GM10248 (cell line): Measurements from ENCODE around the gene GFER.
A peak's percentile ranks its signal among the peaks of the same experiment; 100 is the strongest.

ENCODE experiments used
- CTCF ChIA-PET: fragments of 300-600 bp; sonication (Branson Sonifier 250); formaldehyde crosslinking; extraction: SDS; loops from one replicate; lab custom pipeline; 2021; ENCODE audit warnings: antibody characterized with exemption; lab: Yijun Ruan, JAX
- POLR2A ChIA-PET: fragments of 350-650 bp; sonication (Branson Sonifier 250); formaldehyde crosslinking; extraction: SDS; loops from one replicate; lab custom pipeline; 2020; ENCODE audit warnings: antibody characterized with exemption; lab: Yijun Ruan, JAX
- DNase-seq: peaks from one replicate; pipeline ENCODE4 v3.0.0; 2012; ENCODE audit errors: extremely low spot score
- TF ChIP-seq, protein P1 (sequence below): IDR thresholded peaks from 2 replicates; pipeline ENCODE4 v1.5.1; 2012; ENCODE audit warnings: mild to moderate bottlenecking, low read depth; ENCODE audit errors: extremely low read depth, missing control alignments, control extremely low read depth

Gene GFER

DNA sequence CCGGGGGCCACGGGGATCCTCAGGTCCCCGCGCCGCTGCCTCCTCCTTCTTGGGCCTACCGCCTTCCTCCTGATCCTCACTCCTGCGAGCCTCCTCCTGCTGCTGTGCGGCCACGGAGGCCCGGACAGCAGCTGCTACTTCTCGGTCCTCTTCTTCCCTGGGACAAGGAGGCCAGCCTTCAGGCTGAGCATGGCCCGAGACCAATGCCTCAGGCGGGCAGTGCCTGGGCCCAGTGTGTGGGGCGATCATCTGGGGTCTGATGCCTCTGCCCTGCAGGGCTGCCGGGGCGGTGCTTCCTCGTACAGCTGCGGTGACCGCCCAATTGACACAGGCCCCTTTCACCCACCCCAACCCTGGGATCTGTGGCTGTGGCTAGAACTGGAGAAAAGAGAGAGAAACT is 17.0 kb downstream of the GFER start:
- ChIA-PET POLR2A (interaction anchor here (3.2 kb wide), 1 partner anchor 154 kb away, joined by 8 read pairs; the partner anchor contains the start of gene TRAF7), CTCF (interaction anchor here (1.3 to 6.2 kb wide), 3 partner anchors 8 to 140 kb away, joined by 3 to 63 read pairs (median 55); partner anchors contain the start of gene SYNGR3)
- TF ChIP-seq, protein P1, sequence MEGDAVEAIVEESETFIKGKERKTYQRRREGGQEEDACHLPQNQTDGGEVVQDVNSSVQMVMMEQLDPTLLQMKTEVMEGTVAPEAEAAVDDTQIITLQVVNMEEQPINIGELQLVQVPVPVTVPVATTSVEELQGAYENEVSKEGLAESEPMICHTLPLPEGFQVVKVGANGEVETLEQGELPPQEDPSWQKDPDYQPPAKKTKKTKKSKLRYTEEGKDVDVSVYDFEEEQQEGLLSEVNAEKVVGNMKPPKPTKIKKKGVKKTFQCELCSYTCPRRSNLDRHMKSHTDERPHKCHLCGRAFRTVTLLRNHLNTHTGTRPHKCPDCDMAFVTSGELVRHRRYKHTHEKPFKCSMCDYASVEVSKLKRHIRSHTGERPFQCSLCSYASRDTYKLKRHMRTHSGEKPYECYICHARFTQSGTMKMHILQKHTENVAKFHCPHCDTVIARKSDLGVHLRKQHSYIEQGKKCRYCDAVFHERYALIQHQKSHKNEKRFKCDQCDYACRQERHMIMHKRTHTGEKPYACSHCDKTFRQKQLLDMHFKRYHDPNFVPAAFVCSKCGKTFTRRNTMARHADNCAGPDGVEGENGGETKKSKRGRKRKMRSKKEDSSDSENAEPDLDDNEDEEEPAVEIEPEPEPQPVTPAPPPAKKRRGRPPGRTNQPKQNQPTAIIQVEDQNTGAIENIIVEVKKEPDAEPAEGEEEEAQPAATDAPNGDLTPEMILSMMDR: no peak
- no peak for DNase-seq

DNA sequence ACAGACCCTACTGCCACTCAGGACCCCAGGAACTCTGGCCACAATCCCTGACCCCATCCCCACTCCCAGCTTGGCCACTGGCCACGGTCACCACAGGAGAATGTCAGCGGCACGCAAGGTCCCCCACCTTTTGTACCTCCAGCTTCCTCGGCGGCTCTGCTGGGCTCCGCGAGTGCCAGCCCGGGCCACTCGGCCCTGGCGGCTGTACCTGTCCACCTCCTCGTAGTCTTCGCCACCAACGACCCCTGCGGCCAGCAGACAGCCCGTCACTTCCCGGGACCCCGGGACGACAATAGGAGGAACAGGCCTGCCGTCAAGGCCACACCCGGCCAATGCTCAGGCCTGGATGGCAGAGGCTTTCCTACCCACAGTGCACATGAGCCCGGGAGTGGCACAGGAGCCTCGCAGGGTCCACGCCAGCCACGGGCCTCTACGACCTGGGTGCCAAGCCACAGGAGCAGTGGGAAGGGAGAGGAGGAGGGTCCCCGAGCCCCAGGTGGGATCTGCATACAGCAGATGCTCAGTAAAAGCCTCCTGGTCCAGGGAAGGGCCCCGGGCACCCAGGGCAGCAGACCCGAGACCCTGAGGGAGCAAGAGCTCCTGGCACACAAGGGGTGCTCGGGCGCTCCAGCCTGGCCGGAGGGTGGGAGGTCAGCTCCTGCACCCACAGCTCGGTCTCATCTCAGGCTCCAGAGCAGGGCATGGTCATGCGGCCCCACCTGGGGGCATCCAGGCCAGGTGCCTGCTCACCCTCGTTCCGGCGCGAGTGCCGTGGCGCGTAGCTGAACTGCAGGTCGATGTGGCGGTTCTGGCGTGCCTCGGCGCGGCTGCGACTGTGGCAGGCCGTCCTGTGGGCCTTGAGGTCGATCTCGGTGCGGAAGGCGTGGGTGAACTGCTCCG is 17.7 kb downstream of the GFER start:
- DNase-seq: no peak
- POLR2A ChIA-PET: interaction anchor here (3.2 kb wide), 1 partner anchor 153 kb away, joined by 8 read pairs; the partner anchor contains the start of gene TRAF7
- CTCF ChIA-PET: interaction anchor here (1.3 to 6.2 kb wide), 7 partner anchors 9 to 151 kb away, joined by 3 to 63 read pairs (median 18); partner anchors contain the start of genes SYNGR3 and TRAF7
- TF ChIP-seq, protein P1: no peak

DNA sequence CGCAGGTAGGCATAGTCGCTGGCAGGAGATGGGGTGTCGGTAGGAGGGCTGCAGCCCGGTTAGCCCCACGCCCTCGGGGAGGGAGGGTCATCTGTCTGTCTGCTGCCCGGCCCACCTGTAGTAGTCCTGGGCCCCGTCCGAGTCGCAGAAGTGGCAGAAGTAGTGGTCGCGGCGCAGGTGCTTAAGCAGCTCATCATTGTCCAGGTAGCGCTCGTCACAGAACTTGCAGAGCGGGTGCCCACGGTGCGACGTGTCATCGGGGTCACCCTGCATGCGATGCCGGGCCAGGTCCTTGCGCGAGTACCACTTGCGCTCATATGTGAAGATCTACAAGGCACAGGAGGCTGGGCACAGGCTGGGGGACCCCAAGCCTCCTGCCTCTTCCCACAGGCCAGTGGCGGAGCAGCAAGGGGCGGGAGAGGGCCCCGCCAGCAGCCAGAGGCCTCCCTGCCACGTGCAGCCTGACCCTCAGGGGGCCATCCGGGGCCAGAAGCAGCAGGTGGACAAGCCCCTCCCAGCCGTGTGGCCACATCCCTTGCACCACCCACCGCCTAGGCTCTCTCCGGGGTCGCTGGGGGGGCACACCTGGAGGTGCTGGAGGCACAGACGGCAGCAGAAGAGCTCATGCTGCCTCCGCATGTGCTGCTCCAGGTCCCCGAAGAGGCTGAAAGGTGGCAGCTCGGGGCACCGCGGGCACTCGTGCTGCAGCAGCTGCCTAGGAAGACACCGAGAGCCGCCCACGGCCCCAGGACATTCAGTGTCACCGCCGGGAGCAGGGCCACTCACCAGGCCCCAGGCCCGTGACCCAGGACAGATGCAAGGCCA is 18.6 kb downstream of the GFER start:
- CTCF ChIA-PET: interaction anchor here (1.0 to 6.2 kb wide), 20 partner anchors 10 to 250 kb away, joined by 3 to 63 read pairs (median 8); partner anchors contain the start of genes ECI1, GFER, NOXO1 and PKD1
- TF ChIP-seq, protein P1: no peak
- no peak for DNase-seq
- POLR2A ChIA-PET: interaction anchor here (1.8 to 3.2 kb wide), 2 partner anchors 152 to 153 kb away, joined by 8 to 12 read pairs; partner anchors contain the start of gene TRAF7

DNA sequence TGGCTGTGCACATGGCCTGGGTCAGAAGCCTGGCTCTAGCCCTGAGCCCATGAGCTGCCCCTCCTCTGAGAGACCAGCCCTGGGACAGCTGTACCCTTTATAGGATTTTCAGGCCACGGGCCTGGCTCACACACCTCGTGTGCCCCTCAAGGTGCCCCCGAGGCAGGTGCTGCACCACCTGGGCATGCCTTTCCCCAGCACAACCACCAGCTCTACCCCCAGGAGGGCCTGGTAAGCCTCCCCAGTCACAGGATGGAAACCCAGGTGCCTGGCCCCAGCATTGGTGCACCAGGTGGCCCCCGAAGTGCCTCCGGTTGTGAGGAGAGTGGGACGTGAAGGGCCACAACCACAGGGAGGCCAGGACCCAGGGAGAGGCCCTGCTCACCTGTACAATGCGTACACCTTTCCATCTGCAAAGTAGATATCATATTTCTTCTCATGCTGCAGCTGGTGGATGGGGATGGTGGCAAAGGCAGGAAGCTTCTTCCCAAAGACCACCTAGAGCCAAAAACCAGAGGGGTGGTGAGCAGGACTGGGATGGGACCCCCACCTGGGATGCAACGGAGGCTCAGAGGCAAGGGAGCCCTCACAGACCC is 19.3 kb downstream of the GFER start:
- POLR2A ChIA-PET: interaction anchor here (1.1 to 1.8 kb wide), 2 partner anchors 38 to 152 kb away, joined by 5 to 12 read pairs; partner anchors contain the start of genes RPS2 and TRAF7
- TF ChIP-seq, protein P1: no peak
- no peak for DNase-seq
- CTCF ChIA-PET: interaction anchor here (0.9 to 6.2 kb wide), 23 partner anchors 10 to 249 kb away, joined by 3 to 63 read pairs (median 5); partner anchors contain the start of genes ECI1, GFER, NOXO1 and PKD1

DNA sequence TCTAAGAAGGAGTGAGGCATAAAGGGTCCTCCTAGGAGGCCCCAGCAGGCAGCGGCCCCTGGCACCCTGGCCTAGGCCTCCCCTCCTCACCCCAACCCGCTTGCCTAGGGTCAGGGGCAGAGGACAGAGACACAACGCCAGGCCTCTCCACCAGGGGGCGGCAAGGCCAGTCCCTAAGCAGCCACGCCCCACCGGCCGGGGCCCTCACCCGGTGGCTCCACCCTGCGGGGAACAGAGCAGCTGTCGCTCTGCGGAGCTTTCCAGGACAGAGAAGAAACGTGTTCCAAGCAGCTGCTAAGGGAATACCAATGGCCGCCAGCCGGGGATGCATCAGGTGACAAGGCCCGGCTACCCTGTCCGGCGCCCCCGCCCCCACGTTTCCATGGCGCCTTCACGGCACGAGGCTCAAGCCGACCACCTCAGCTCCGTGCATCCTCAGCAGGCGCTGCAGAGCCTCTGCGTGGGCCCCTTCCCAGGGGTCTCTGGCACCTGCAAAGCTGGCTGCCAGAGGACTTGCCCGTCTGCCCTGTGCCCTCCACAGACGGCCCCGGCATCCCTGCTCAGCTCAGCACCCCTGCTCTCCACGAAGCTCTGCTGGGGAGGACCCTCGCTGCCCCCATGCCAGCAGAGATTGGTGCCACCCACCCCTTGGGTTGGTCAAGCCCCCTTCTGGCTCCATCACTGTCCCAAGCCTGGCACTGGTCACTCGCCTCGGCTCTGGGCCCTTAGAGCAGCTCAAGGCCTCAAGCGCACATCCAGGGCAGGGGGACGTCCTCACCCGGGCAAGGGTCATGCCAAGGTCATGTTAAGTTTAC is 20.0 kb downstream of the GFER start:
- TF ChIP-seq, protein P1: peak; percentile 90
- POLR2A ChIA-PET: interaction anchor here (1.1 to 1.8 kb wide), 2 partner anchors 39 to 151 kb away, joined by 5 to 12 read pairs; partner anchors contain the start of genes RPS2 and TRAF7
- CTCF ChIA-PET: interaction anchor here (0.6 to 6.2 kb wide), 29 partner anchors 9 to 483 kb away, joined by 3 to 63 read pairs (median 5); partner anchors contain the start of genes ECI1, GFER, NOXO1 and NTHL1
- DNase-seq: peak; percentile 93
